Measurements from ENCODE around the gene CNRIP1.
A peak's percentile ranks its signal among the peaks of the same experiment; 100 is the strongest.

The CNRIP1 gene

DNA sequence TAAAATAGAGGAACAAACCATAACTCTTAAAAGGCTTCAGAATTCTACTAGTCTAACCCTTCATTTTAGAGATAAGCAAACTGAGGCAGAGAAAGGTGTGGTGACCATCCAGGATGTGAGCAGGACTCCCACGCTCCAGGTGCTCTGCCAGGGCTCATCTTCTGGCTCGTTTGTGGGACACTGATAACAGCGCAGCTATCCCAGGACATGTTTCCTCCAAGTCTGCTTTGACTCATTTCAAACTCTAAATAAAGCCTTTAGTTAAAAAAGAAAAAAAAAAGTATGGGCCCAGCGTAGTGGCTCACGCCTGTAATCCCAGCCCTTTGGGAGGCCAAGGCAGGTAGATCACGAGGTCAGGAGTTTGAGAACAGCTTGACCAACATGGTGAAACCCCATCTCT, 28.4 kb downstream of the CNRIP1 start:
- DNase-seq = no peak

DNA sequence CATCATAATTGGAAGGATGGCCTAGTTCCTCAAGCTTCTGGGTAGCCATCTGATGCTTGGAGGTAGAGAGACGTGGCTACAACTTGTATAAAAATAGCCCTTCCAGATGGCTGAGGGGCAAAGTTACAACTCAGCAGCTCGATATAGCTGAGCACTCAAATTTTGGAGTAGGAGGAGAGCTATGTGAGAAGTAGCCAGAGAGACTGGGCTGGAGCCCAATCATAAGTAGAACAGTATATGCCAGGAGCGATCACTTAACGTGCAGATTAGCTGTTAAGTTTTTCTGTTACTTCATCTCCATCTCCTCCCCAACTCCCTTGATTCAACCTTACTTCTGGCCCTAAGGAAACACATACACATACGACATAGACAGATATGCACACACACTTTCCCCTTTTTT, 28.8 kb downstream of the CNRIP1 start:
- no peak for DNase-seq

DNA sequence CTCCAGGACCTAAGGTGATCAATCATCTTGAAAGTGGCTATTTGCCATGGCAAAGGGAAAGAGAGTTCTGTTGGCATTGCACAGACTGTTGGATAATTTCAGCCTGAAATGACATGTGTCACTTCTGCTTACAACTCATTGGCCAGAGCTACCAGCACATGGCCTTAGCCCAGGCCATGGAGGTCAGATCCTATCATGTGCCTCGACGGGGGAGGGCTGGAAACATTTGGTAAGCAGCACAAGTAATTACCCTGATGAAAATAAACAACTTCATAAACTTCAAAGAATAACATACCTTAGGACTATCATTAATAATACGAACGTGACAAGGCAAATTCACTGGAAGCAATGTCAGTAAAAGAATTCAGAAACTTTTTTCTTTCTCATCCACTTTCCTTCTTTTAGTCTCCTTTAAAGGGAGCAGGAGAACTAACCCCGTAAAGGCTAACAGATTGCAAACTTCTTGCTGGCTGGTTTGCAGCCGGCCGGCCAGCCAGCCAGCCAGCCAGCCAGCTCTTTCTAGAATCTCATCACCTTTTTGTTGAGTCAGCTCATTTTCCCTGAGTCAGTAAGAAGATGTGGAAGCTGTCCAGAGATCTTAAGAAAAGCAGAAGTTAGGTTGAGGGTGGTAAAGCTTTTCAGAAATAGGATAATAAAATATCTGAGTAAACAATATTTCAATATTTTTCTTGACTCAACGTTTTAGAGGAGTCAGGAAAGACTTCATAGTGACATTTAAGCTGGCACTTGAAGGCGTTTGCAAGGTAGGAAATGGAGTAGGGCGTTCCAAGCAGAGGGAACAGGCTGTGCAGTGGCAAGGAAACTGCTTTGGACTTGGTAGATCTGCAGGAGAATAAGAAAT, 31.9 kb downstream of the CNRIP1 start:
- DNase-seq = no peak

DNA sequence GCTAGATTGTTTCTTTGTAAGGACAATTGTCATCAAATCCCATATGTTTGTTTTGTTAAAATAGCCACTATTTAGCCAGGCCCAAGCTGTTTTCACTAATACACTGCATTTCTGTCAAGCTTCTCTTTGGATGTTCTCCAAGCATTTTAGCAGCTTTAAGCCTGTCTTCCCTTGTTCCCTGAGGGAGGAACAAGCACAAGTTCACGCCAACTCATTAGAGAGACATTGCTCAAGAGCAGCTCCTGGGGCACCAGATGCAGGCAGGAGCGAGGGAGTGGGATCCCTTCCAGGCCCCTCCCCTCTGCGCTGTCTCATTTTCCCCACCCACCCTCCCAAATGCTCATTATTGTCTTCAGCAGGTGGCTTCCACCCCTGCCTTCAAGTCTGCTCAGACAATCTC, 34.9 kb downstream of the CNRIP1 start:
- no peak for DNase-seq

DNA sequence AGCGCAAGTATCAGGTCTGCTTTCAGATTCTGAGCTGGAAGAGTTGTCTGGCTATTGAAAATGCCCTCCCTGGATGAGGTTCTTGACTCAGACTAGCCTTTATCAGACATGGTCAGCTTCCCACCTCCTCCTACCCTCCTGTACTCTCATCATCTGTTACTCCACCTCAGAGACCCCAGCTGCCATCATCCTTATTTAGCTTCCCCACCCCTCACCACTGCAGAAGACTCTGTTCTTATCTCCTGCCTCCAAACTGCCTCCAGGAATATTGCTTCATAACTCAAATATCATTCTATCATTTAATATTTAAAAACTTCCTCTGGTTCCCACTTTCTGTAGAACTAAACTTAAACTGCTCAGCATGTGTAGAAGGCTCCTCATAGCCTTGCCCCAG, 36.3 kb downstream of the CNRIP1 start:
- DNase-seq = no peak

DNA sequence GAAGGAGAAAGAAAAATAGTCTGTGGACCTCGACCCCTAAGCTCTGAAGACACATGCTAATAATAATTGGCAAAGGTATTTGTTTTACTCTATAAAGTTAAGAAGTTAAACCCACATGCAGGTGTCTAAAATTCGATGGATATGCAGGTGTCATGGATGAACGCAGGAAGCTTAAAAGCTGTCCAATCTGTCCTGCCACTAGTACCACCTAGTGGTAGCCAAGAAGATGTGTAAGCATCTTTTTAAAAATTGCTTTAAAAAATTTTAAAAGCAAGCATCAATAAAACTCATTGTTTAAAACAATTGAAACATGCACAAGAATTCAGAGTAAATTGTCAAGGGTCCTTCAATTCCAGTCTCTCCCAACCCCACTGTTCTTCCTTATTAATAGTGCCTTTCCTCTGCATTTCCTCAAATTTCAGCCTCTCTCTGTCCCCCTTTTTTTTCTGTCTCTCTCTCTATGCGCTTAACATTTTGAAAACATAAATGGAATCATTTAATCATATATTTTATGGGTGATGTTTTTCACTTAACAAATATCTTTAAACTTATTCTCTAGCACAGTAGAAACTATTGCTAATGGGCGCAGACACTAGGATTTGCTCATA, 36.8 kb downstream of the CNRIP1 start:
- peak; percentile 35 to 64 for DNase-seq

DNA sequence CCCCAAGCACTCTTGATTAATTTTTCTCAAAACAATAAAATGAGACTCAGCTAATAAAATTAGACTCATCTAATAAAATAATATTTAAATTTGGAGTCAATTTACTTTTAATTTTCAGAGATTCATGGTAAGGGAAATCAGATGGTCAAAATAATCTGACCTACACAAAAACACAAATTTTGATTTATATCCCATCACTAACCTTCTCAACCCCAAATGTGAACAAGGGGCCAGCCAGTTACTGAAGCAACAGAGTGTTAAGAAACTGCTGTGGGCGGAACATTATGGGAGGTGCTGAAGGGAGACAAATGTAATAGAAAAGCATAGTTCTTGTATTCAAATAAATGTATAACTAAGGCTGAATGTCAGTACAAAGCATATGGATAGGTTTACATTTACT, 39.0 kb downstream of the CNRIP1 start:
- DNase-seq = no peak

DNA sequence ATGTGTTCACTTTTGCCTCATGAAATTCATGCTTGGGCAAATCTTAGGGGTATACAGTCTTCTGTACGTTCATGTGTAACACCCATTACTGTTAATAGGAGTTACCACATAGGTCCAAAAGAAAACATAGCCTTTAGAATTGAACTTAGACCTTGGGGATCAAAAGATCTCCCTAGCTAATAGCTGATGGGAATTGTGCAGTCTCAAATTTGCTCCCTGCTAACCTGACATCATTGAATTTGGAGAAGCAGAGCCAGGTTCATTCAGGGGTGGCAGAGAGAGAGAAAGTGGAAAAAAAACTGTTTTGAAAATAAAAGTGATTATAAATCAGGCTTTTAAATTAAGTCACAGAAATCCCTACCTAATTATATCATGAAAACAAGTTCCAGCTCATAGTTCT, 39.4 kb downstream of the CNRIP1 start:
- DNase-seq = no peak

DNA sequence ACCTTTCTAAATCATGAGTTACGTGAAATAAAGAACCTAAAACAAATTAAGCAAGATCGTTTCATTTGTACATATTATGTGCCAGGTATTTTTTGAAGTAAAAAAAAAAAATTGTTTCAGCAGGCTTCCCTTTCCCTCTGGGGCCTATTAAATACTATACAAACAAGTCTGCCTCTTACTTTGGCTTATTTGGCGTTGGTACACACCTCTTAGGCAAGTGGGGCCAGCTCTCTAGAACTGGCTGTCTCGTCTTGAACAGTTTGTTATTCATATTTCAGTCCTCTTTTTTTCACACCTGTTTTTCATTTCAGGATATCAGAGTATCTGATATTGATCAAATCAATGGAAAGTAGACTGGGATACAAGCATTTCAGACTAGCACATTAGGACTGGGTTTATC, 40.1 kb downstream of the CNRIP1 start:
- DNase-seq = no peak

DNA sequence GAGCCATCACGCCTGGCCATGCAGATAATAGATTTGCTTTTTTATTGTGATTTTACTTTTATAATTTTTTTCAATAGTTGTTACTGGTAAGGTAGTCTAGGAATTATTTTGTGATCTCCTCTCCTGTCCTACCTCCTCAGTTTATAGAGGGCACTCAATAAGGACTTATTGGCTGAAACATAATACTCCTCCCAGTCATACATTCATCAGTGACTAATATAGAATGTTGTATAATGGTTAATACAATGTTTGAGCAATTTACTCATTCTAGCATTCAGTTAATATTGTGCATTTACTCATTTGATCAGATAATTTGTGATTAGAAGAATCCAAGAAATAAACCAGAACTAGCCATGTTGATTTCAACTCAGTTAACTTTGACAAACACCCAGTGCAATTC, 41.6 kb downstream of the CNRIP1 start:
- no peak for DNase-seq

DNA sequence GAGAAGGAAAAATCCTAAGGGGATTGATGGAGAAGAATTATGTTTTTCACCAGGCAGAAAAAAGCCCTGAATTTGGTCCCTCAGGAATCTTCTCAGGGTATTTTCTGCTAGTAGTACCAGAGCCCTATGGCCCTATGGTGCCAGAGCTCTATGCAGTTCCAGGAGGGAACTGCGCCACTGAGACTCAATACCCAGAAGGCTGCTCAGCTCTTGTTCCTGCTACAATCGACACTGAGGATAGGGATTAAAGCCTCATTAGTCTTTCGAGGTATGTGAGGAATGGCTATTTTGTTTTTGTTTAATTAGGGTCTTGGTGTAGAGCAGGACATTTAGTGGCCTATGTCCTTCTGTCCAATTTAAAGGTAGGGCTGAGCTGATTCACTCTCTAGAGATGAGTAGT, 45.7 kb downstream of the CNRIP1 start:
- no peak for DNase-seq

DNA sequence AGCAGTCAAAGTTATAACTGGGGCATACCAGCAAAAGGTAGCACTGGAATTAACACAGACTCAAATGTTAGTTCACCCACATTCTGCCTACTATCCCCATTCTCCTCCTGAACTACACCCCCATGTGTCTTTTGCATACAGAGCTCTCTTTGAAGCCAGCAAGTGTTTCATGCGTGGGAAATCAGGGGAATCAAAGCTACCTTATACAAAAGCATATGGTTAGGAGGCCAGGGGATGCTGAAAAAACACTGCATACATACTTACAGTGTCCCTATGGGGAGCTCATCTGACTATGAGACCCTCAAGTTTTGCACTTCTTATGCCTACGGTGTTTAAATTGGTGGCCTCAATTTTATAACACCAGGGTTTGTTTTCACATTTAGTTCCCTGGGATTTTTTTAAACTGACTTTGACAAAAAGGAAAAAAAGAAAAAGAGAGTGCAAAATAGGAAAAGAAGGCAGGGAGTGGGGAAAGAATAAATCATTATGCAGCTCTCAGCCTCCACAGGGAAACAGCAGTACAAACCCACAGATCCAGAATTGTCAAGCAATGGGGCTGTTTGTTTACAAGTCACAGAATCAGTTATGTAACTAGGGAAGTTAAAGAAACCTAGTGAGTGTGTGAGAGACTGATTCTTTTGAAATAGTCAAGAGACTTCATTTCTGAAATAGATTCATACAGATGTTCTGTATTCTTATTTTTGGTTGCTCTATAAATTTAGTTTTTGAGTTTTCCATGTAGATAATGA, 47.3 kb downstream of the CNRIP1 start:
- peak in 1 of 2 donors; percentile 17 for DNase-seq

DNA sequence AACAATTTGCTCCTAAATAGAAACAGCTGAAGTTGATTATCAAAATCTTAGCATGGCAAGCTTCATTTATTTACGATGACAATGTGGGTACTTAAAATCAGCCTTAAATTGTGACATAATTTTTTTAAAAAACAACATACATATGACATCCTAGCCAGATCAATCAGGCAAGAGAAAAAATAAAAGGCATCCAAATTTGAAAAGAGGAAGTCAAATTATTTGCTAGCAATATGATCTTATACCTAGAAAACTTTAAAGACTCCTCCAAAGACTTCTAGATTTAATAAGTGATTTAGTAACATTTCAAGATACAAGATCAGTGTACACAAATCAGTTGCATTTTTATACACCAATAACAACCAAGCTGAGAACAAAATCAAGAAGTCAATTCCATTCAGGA, 53.1 kb downstream of the CNRIP1 start:
- no peak for DNase-seq

DNA sequence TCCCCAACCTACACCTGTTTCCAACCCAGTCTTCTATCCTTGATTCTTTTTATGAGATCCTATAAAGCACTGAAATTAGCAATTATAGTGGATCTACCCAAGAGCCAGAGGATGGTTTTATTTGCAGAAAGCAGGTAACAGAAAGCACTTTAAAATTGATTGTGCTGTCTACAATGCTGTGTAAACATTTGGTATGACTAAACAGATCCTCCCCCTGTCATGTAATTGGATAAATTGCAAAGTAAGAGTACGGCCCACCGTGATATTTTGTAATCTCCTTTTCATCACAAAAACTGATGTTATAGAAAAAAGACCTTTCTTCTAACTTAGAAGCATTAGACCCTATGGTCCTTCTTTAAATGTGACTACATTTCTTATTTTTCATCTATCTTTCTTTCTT, 56.1 kb downstream of the CNRIP1 start:
- no peak for DNase-seq

DNA sequence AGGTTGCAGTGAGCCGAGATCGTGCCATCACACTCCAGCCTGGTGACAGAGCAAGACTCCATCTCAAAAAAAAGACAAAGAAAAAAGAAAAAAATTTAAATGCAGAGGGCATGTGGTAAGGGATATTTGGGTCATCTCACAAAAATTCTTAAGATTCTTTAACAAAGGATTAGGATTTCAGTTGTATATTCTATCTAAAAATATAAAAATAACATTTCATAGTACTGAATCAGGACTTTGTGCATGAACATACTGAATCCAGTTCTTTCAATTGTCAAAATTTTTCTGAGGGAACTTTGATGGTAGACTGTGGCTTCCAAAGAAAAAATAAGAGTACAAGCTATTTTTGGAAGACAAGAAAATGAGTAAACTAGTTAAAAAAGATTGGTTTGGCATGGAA, 60.9 kb downstream of the CNRIP1 start:
- DNase-seq = no peak

DNA sequence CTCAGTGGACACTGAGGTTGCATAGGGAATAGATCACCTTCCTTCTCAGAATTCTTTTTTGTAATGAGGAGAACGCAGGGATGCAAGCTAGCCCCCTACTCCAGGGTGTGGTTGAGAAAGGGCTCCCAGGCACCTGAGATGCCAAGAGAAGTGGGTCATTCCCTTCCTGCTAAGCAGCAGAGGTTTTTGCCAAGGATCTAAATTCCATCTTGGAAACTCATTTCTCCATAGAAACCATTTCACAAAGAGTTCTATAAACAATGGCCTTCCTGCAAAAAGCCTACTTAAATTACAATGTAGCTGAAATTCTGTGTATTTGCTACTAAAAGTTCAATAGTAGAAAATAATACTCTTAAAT, 63.7 kb downstream of the CNRIP1 start:
- no peak for DNase-seq

DNA sequence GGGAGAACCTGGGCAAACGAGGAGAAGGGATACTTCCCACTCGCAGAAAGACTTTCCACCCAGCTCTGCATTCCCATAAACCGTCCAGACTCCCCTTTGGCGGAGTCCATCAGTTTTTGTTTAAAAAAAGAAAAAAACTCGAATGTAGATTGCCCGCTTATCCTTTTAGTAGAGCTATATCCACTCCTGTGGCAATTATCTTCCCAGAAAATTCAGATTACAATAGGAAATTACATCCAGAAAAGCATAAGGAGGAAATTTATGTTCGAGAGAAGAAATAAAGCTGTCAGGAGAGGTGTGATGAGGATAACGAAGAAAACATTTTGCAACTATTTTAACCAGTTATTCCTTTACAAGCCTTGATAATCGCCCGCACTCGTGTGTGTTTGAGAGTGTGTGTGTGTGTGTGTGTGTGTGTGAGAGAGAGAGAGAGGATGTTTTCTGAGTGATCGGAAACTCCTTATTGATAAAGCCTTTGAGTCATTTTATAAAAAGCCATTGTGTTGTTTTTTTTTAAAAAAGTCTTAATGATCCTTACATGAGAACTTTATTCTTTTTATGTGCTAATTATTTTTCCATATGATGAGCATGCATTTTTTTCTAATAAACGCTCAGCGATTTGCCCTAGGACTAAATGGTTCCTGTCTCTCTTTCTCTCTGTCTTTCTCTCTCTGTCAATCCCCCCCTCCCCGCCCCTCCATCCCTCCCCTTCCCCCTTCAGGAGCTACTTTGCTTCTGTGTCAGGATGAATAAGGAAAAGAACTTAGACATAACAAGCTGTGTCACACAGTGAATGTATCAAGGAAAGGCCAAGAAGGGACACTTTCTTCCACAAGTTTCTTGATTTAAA, 66.3 kb downstream of the CNRIP1 start:
- DNase-seq = peak; percentile 18 to 65

DNA sequence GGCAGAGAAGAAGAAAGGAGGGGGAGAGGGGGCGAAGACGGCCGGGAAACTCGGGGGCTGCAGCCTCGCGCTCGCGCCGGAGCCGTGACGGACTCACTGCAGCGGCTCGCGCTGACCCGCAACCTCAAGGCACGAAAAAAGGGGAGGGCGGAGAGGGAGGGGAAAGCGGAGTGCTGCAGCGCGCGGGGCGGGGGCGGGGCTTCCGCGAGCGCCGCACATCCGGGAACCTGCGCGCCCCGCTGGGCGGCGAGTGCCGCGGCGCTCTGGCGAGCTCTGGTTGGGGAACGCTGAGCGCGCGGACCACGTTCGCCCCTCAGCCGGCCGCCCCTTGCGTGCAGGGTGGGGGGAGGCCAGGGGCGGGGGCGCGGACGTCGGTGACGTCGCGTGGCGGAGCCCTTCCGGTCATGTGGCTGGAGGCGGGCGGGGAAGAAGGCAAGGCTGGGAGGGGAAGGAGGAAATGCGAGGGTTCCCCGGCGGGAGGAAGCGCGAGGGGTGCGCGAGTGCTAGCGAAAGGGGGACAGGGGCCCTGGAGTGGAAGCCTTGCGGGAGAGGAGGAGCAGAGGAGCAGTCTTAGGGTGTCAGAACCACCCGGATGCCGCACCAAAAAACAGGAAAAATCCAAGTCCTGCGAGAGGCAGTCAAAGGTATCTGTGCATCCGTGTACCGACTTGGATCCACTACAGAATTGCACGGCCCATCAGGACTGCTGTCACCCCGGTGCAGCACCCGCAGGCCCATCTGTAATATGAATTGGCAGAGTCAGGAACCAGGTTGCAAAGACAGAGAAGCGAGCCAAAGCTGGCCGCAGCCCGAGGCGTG, 67.1 kb downstream of the CNRIP1 start, which contains the start of gene PPP3R1:
Gene PPP3R1, minus strand, starts transcription at position 133 of the 819 bp plus-strand sequence. CDS start 405 bp downstream, outside the sequence.
- DNase-seq = peak; percentile 95 to 96

DNA sequence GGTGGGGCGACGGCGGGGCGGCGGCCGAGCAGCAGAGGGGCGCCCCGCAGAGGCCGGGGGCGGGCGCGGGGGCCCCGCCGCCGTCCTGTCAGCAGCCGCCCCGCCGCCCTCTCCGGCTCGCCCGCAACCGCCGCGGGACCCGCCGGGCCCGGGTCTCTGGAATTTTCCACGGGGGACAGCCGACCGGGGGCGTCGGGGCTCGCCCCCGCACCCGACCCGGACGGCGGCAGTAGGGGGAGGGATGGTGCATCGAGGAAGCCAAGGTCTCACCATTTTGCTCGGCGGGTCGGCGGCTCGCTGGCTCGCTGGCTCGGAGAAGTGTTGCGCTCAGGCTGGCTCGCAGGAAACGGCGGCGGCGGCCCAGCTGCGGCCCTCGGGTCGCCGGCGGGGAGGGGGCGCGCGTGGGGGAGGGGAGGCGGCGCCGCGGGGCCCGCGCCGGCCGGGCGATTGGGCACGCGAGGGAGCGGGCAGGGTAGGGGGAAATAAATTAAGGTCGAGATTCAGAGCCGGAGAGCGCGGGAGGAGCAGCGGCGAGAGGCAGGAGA, 67.8 kb downstream of the CNRIP1 start:
- peak in 1 of 2 donors; percentile 25 for DNase-seq

DNA sequence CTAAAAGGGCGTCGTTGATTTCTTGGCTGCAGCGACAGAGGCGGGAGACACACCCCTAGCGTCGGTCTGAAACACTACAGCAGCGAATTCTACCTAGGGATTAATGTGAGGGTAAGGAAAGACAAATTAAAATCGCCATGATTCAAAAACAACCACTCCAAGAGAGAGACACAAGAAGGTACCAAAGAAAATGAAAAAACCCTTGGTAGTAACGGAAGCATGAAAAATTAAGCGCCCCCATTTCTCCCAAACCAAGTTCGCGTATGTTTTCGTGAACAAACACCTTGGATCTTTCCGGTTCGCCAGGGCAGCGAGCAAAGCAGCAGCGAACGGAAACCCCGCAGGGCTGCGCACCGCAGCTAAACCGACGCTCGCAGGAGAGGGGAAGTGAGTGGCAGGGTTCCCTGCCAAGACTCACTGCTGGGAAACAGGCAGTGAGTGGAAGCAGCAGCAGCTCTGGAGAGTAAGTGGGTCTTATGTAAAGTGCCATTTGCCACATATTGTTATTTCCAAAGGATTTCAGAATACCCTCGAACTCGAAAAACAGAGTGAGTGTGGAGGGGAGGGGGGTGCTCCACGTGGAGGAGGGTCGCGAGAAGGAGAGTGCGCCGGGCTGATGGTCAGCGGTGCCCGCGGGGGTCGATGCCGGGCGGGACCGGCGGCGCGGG, 68.4 kb downstream of the CNRIP1 start:
- peak; percentile 88 to 91 for DNase-seq

DNA sequence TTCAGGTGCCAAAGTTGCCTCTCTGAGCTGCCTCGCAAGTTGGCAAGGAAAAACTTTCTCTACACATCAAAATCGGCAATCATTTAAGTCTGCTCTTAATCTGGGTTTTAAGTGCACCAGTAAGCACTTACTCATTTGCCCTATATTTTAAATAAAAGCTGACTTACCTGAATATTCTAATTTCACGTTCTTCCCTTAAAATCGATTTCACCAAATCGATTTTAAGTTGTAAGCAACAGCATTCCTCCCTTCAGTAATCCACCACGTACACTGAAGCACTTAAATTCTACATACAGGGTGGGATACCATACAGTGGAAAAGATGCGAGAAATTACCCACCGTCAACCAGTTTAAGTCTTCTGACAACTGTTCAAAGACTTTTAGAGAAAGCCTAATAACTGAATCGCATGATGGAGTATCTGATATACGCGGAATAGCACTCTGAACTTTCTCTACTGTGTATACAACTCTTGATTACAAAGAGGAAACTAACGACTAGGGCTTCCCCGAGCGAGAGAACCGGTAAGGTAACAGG, 69.0 kb downstream of the CNRIP1 start:
- no peak for DNase-seq

All from CD4-positive, alpha-beta T cell treated with Interleukin-4 for 1 hour (primary cell).